ENCODE data around the gene CHST9. TPM values are rescaled to one million over a fixed set of nuclear protein-coding genes. Genes with fewer than 3 reads are reported as not detected.
A peak's percentile ranks its signal among the peaks of the same experiment; 100 is the strongest.
"Not testable (repeated sequence)": the region's sequence is repeated elsewhere in the genome, so short reads cannot be mapped to it uniquely, and the experiment has no call there.

Gene CHST9
- total RNA-seq, 1 experiment from 2014 or later = not detected

GRCh38 chr18:27007880-27008279, 177.2 kb downstream of the CHST9 start:
- peak; percentile 17 for DNase-seq (ENCODE audit: low read depth)

GRCh38 chr18:27005589-27005988, 179.5 kb downstream of the CHST9 start:
- peak; percentile 20 for DNase-seq (ENCODE audit: low read depth)

DNA sequence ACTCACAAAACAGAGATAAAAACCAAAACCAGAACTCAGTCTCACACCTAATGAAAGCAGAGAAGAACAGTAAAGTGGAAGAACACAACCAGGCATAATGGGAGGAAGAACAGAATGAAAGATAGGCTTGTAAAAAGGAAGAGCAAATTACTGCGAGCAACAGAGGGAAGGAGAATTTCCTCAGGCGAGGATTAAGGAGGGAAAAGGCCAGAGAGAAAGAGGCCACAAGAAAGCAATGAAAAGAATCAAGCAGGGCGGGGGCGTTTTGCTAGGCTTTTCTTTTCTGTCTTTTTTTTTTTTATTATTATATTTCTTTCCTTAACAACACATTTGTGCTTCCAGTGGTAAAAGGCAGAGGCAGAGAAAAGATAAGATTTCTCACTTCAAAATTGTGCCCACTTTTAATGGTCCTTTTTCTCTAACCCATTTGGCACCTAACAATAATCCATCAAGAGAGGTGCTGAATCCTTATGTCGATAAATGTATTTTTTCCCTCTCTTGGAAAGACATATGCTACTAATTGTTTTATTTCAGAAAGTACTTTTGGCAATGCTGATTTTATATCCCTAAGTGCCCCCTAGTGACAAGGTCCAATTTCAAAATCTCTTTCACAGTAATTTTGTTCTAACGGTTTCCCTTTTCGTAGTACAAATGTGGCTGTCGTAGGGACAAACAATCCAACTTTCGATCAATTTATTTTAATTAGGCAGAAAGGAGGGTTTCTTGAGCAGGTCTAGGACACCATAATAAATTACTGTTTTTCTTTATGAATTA, 180.9 kb downstream of the CHST9 start:
- no peak for DNase-seq (ENCODE audit: low read depth)

- DNase-seq (ENCODE audit: low read depth) = no peak
Observed at GRCh38 chr18:26999797-27000196, 185.3 kb downstream of the CHST9 start.

DNA sequence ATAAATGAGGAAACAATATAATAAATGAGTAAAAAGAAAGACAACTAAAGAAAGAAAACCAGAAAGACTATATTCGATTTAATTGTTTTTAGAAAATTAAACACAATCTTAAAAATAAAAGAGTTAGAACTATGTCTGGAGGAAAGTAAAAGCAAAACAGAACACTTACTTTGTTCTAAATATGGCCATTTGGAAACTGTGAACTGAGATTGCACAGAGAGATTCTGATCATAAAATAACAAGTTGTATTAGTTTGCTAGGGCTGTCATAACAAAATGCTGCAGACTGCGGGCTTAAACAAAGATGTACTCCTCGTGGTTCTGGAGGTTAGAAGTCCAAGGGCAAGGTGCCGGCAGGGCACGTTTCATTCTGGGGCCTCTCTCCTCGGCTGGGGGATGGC, 191.5 kb downstream of the CHST9 start:
- DNase-seq (ENCODE audit: low read depth) = no peak

DNA sequence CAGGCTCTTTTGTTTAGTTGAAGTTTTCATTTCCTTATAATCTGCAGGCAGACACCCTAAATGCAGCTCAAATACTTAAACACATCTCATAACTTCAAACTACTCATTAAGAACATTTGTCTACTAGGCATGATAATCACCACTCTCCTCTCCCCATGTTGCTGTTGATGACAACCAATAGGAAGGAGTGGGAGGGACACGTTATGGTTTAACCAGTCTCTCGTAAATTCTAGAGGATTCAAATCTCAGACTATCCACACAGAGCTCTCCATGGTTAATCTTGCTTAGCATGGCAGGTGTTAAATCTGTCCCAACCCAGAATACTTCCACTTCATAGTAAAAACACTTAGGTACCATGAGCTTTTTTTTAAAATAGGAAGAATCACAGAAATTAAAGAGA, 192.2 kb downstream of the CHST9 start:
- no peak for DNase-seq (ENCODE audit: low read depth)

DNA sequence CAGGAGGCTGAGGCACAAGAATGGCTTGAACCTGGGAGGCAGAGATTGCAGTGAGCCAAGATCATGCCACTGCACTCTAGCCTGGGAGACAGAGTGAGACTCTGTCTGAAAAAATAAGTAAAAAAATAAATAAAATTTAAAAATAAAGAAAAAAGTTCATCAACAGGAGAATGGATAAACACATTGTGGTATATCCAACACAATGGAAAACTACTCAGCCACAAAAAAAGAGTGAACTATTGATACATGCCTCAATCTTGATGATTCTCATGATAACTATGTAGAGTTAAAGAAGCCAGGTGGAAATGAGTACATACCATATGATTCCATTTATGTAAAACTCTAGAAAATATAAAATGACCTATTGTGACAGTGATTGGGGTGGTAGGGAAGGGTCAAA, 195.3 kb downstream of the CHST9 start:
- no peak for DNase-seq (ENCODE audit: low read depth)

DNA sequence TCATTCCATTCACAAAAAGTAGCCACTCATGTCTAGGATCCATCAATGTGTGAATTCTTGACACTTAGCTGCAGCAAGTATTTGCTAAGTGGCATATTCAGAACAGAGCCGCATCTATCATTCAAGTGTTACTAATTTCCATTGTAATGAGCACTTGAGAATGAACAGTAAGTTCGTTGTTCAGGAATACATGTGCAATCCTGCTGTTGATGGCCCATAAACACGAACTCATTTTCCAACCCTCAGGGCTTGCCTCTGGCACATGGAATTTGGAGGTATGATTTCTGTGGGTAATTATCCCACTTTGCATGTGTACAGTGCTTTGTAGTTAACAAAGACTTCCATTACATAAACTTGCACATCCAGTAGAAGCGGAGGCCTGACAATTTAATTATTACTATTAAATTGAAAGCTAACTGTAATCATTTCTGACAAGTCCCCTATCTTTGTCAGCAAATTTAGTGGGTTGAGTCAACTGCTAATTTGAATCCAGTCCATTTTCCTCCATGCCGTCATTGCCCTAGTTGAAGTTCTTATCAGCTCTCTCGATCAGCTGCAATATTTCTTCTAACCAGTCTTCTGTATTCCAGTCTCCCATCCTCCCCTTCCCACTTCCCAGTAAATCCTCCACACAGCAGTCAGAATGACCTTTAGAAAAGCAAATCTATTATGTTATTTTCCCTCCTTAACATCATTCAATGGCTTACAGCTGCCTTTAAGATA, 203.6 kb downstream of the CHST9 start:
- no peak for DNase-seq (ENCODE audit: low read depth)

GRCh38 chr18:26978812-26979341, 206.2 kb downstream of the CHST9 start:
- no peak for DNase-seq (ENCODE audit: low read depth)

- DNase-seq (ENCODE audit: low read depth) = no peak
Observed at GRCh38 chr18:26977781-26978180, 207.3 kb downstream of the CHST9 start.

DNA sequence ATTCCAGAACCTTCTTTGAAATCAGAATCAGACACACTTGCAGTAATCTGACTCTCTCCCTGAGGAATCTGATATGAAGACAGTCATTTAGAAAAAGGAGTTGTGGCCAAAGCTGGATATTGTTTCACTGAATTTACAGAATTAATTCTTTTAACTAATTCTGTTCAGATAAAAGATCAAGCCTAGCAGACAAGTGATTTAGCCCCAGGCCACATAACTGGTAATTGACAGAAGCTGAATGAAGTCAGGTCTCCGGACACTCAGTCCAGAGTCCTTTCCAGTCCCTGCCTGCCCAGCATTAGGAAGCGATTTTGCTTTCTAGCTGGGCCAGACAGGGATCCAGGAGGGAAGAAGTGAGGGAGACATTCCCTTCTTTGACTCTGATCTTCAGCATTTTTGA, 208.9 kb downstream of the CHST9 start:
- no peak for DNase-seq (ENCODE audit: low read depth)

- DNase-seq (ENCODE audit: low read depth) = not testable (repeated sequence)
Observed at GRCh38 chr18:26972549-26972948, 212.6 kb downstream of the CHST9 start.

- no peak for DNase-seq (ENCODE audit: low read depth)
Observed at GRCh38 chr18:26971409-26971808, 213.7 kb downstream of the CHST9 start.

- DNase-seq (ENCODE audit: low read depth) = no peak
Observed at GRCh38 chr18:26970637-26971036, 214.5 kb downstream of the CHST9 start.

- no peak for DNase-seq (ENCODE audit: low read depth)
Observed at GRCh38 chr18:26965206-26965605, 219.9 kb downstream of the CHST9 start.

DNA sequence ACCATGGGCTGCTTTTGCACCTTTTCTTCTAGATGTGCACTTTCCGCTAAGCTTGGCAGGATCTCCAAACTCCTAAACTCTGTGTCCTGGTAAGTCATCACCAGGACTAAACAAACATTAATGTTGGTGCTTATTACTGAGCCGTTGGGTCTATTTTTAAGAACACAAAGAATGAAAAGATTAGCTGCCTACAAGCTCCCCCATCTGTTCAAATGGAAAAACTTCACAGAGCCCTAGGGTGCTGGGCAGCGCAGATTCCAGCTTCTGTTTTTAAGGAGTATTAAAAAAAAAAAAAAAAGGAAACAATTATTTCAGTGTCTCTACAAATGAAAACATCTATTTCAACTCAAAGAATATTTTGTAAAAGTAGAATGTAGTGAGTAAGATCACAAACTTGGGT, 221.8 kb downstream of the CHST9 start:
- DNase-seq (ENCODE audit: low read depth) = no peak

DNA sequence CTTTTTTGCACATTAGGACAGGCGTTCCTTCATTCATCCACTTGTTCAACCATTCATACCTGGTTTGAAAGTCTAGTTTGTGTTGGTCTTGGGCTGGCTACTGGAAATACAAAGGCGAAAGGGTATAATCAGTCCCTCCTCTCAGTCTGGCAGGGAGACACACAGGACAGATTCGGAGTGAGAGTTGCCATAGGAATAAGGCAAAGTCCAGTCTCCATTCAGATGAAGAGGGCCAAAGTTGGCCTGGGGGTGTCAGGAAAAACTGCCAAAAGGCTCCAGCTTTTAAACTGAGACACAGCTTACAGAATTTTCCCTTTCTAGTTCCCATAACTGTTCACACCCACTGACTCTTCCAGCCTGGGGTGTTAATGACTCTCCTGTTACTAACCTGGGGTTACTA, 223.3 kb downstream of the CHST9 start:
- no peak for DNase-seq (ENCODE audit: low read depth)

- DNase-seq (ENCODE audit: low read depth) = peak; percentile 24
Observed at GRCh38 chr18:26960911-26961310, 224.2 kb downstream of the CHST9 start.

GRCh38 chr18:26956863-26957262, 228.2 kb downstream of the CHST9 start:
- no peak for DNase-seq (ENCODE audit: low read depth)

GRCh38 chr18:26948703-26949102, 236.4 kb downstream of the CHST9 start:
- no peak for DNase-seq (ENCODE audit: low read depth)

GRCh38 chr18:26943906-26944305, 241.2 kb downstream of the CHST9 start:
- no peak for DNase-seq (ENCODE audit: low read depth)

- no peak for DNase-seq (ENCODE audit: low read depth)
Observed at GRCh38 chr18:26941584-26941983, 243.5 kb downstream of the CHST9 start.
